HCT116 (cell line): Measurements from ENCODE around the gene CTNNA2. TPM values are rescaled to one million over a fixed set of nuclear protein-coding genes. Genes with fewer than 3 reads are reported as not detected.

Experiments
- ATAC-seq: fragments of 200-7000 bp; cut with Tn5 transposase; 2 replicates; pipeline ENCODE4 v1.9.1; 2020; ENCODE audit warnings: mild to moderate bottlenecking, moderate library complexity
- BruUV-seq: library from RNA; stranded (reverse); fragments of 400-500 nt; replicated peaks from 2 replicates; lab custom pipeline; 2021; lab: Mats Ljungman, UMichigan
- CTCF ChIA-PET: fragments of 300-600 bp; sonication (Branson Sonifier 250); formaldehyde crosslinking; loops from one replicate; lab custom pipeline; 2021; ENCODE audit warnings: antibody characterized with exemption; lab: Charles Lee
- POLR2A ChIA-PET: fragments of 300-600, 350-600 bp; sonication (Branson Sonifier 250); formaldehyde crosslinking; loops from one replicate; lab custom pipeline; 2021; ENCODE audit warnings: antibody characterized with exemption; lab: Charles Lee
- RAD21 ChIA-PET, 2 experiments: fragments of 300-600 bp; sonication (Branson Sonifier 250); formaldehyde crosslinking; loops; one replicate each; lab custom pipeline; 2023; ENCODE audit warnings: low total read pairs in 2 of 2; ENCODE audit not compliant: uncharacterized antibody in 2 of 2, unreplicated experiment in 2 of 2, low non-redundant PET in 1 of 2; lab: Charles Lee
- DNase-seq: peaks from one replicate; pipeline ENCODE4 v3.0.0-alpha.2; 2010; ENCODE audit warnings: low read depth, low spot score
- H2AFZ ChIP-seq: fragments of 200-600 bp; shearing (Covaris generic), sonication (generic); 2 replicates; pipeline ENCODE4 v1.6.1; 2017; ENCODE audit warnings: low read depth, mixed run types, mixed read lengths, antibody characterized with exemption, low read length; ENCODE audit not compliant: poor library complexity, severe bottlenecking
- H3K27ac ChIP-seq: 2 replicates; pipeline ENCODE4 v1.5.1; 2012; ENCODE audit warnings: low read depth, low read length
- H3K27me3 ChIP-seq: fragments of 200-600 bp; sonication (generic); 2 replicates; pipeline ENCODE4 v1.6.1; 2016; ENCODE audit warnings: mixed run types, low read length, mixed read lengths; ENCODE audit not compliant: insufficient read depth
- H3K36me3 ChIP-seq, 2 experiments: fragments of 200-500 bp in 1 of 2; fragments of 200-600 bp in 1 of 2; sonication (Bioruptor generic) in 1 of 2; sonication (generic) in 1 of 2; 2 replicates each; pipeline versions ENCODE4 v1.5.1 to v1.6.1; 2014 to 2016; ENCODE audit warnings: low read length in 2 of 2, inconsistent platforms in 1 of 2, mixed read lengths in 1 of 2, mixed run types in 1 of 2; ENCODE audit not compliant: insufficient read depth in 2 of 2, control insufficient read depth in 1 of 2
- H3K4me1 ChIP-seq, 2 experiments: fragments of 200-600 bp in 1 of 2; sonication (generic) in 1 of 2; 2 replicates each; pipeline versions ENCODE4 v1.5.1 to v1.6.1; 2012 to 2017; ENCODE audit warnings: low read length in 2 of 2, inconsistent platforms in 1 of 2, mild to moderate bottlenecking in 1 of 2, mixed read lengths in 1 of 2, mixed run types in 1 of 2, moderate library complexity in 1 of 2; ENCODE audit not compliant: insufficient read depth in 2 of 2, control insufficient read depth in 1 of 2
- H3K4me2 ChIP-seq: fragments of 200-600 bp; sonication (generic); 2 replicates; pipeline ENCODE4 v1.6.1; 2017; ENCODE audit warnings: mixed run types, low read length, mixed read lengths
- H3K4me3 ChIP-seq, 2 experiments: fragments of 200-600 bp in 1 of 2; sonication (generic) in 1 of 2; replicated peaks in 1 of 2; 2 replicates each; pipeline ENCODE4 v1.5.1; 2011 to 2016; ENCODE audit warnings: low read length in 2 of 2, control low read depth in 1 of 2, low read depth in 1 of 2, mild to moderate bottlenecking in 1 of 2, mixed read lengths in 1 of 2, mixed run types in 1 of 2
- H3K79me2 ChIP-seq: fragments of 200-600 bp; sonication (generic); 2 replicates; pipeline ENCODE4 v1.6.1; 2017; ENCODE audit warnings: mild to moderate bottlenecking, mixed run types, low read length, moderate library complexity, mixed read lengths; ENCODE audit not compliant: insufficient read depth
- H3K9ac ChIP-seq: fragments of 200-600 bp; sonication (generic); 2 replicates; pipeline ENCODE4 v1.6.1; 2016; ENCODE audit warnings: low read length, mixed read lengths
- H3K9me2 ChIP-seq: fragments of 200-600 bp; sonication (generic), shearing (Covaris generic); 2 replicates; pipeline ENCODE4 v1.6.1; 2017; ENCODE audit warnings: mixed run types, mild to moderate bottlenecking, moderate library complexity; ENCODE audit not compliant: insufficient read depth
- H3K9me3 ChIP-seq, 2 experiments: fragments of 200-500 bp in 1 of 2; fragments of 200-600 bp in 1 of 2; sonication (Bioruptor generic) in 1 of 2; sonication (generic) in 1 of 2; 2 replicates each; pipeline ENCODE4 v1.6.1; 2014 to 2017; ENCODE audit warnings: low read length in 2 of 2, mixed read lengths in 2 of 2, inconsistent platforms in 1 of 2, low read depth in 1 of 2, mild to moderate bottlenecking in 1 of 2, mixed run types in 1 of 2, moderate library complexity in 1 of 2; ENCODE audit not compliant: control insufficient read depth in 1 of 2, insufficient read depth in 1 of 2
- H4K20me1 ChIP-seq: fragments of 200-600 bp; sonication (generic), shearing (Covaris generic); 2 replicates; pipeline ENCODE4 v1.6.1; 2017; ENCODE audit warnings: mixed run types, mild to moderate bottlenecking, moderate library complexity; ENCODE audit not compliant: insufficient read depth
- ATF3 ChIP-seq: IDR thresholded peaks from 2 replicates; pipeline ENCODE4 v1.6.1; 2012
- CEBPB ChIP-seq: IDR thresholded peaks from 2 replicates; pipeline ENCODE4 v1.6.1; 2012; ENCODE audit warnings: low read depth
- EGR1 ChIP-seq: IDR thresholded peaks from 2 replicates; pipeline ENCODE4 v1.6.1; 2012; ENCODE audit warnings: low read depth
- FOSL1 ChIP-seq: IDR thresholded peaks from 2 replicates; pipeline ENCODE4 v1.6.1; 2012; ENCODE audit warnings: low read depth
- JUND ChIP-seq: IDR thresholded peaks from 2 replicates; pipeline ENCODE4 v1.6.1; 2012
- POLR2AphosphoS5 ChIP-seq: IDR thresholded peaks from 2 replicates; pipeline ENCODE4 v1.6.1; 2011; ENCODE audit warnings: mild to moderate bottlenecking, low read depth, low read length, moderate library complexity
- RAD21 ChIP-seq: IDR thresholded peaks from 2 replicates; pipeline ENCODE4 v1.6.1; 2012; ENCODE audit warnings: low read depth, mild to moderate bottlenecking
- SP1 ChIP-seq: IDR thresholded peaks from 2 replicates; pipeline ENCODE4 v1.6.1; 2012; ENCODE audit warnings: low read depth
- YY1 ChIP-seq: IDR thresholded peaks from 2 replicates; pipeline ENCODE4 v1.6.1; 2011; ENCODE audit warnings: low read length, low read depth, moderate library complexity, mild to moderate bottlenecking; ENCODE audit not compliant: insufficient replicate concordance; ENCODE audit errors: extremely low read depth
- ZFX ChIP-seq: fragments of 450-650 bp; IDR thresholded peaks from 2 replicates; pipeline ENCODE4 v1.6.1; 2017
- intact Hi-C: fragments of 100-400 bp; cut with micrococcal nuclease; formaldehyde crosslinking; loops from 2 replicates; pipeline ENCODE4 v1.10.0; 2022
- total RNA-seq: library from RNA; stranded (reverse); gene quantifications from one replicate; pipeline ENCODE4 v1.2.1, GENCODE V29; 2021; ENCODE audit not compliant: unreplicated experiment
- TF ChIP-seq, protein P1 (sequence below): IDR thresholded peaks from 2 replicates; pipeline ENCODE4 v1.6.1; 2012

CTNNA2 gene
- total RNA-seq, 1 experiment from 2014 or later: not detected

DNA sequence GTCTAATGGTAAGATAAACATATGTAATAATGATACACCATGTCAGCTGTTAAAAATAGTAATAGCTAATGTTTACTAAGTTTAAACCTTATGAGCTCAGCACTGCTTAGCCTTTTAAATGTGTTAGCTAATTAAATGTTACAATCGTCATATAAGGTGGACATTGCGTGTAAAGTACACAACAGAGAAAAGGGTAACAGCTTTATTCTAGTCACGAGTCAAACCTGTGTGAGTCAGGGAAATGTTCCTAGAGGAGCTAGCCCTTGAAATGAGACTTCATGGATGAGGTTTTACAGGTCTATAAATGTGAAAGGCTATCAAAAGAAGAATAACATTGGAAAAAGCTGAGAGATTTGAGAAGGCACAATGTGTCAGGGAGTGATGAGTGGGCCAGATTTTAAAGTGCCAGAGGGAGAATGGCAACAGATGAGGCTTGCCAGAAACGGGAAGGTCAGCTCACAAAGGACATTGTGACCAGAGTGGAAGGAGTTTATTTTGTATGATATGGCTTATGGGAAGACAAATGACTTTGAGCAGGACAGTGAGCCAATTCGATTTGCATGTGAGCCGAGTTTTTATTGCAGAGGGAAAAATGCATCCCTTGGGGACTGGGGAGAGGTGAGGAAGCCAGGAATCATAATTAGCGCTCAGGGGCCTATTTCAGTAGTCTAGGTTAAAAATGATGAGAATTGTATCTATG is 276.3 kb downstream of the CTNNA2 start:
- Histone ChIP-seq H3K79me2 (no peaks in the 10 kb centered on the region), H3K27ac (no peak overlapping the region), H3K4me3 (no peak overlapping the region), H3K36me3 (no peaks in the 10 kb centered on the region), H4K20me1 (no peaks in the 10 kb centered on the region), H2AFZ (no peak overlapping the region), H3K9ac (no peak overlapping the region), H3K9me2 (no peaks in the 10 kb centered on the region), H3K4me2 (no peak overlapping the region), H3K9me3 (peaks cover 0 to 26% of the 10 kb centered on the region in 2 experiments; a peak in 2 of 4 replicates), H3K27me3 (no peaks in the 10 kb centered on the region), H3K4me1 (no peaks in the 10 kb centered on the region)
- ATAC-seq: no peak
- intact Hi-C loops: no loop called here
- no peak for DNase-seq
- no TSS peak for BruUV-seq
- RAD21 ChIA-PET: no interaction called here
- TF ChIP-seq ATF3: no peak
- TF ChIP-seq EGR1: no peak
- no peak for TF ChIP-seq RAD21
- no peak for TF ChIP-seq POLR2AphosphoS5
- no peak for TF ChIP-seq SP1
- CTCF ChIA-PET: no interaction called here
- POLR2A ChIA-PET: no interaction called here

DNA sequence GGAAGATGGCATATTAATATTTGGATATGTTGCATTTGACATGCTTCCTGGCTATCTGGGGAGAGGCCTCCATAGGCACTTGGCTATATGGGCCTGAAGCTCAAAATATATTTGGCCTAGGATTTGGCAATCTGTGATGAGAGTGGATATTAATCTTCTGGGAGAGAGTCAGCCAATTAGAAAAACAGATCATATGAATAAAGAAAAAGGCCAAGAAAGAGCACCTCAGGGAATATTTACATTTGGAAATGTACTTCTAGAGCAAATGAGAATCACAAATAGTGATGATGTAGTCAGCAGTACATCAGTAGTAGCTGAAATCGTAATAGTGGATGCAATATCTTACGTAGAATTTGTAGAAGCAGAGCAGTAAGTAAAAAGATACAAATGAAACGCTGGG is 277.0 kb downstream of the CTNNA2 start:
- ATAC-seq (no peak), DNase-seq (no peak)
- RAD21 ChIA-PET: no interaction called here
- intact Hi-C loops: no loop called here
- BruUV-seq: no TSS peak
- TF ChIP-seq RAD21 (no peak), JUND (no peak), CEBPB (no peak), FOSL1 (no peak), YY1 (no peak), ZFX (no peak)
- TF ChIP-seq, protein P1, sequence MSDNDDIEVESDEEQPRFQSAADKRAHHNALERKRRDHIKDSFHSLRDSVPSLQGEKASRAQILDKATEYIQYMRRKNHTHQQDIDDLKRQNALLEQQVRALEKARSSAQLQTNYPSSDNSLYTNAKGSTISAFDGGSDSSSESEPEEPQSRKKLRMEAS: no peak
- POLR2A ChIA-PET: no interaction called here
- no peaks in the 10 kb centered on the region for H3K79me2 ChIP-seq
- no peak overlapping the region for H3K4me2 ChIP-seq
- no peaks in the 10 kb centered on the region for H4K20me1 ChIP-seq
- H3K9ac ChIP-seq: no peak overlapping the region
- no peaks in the 10 kb centered on the region for H3K36me3 ChIP-seq
- no peaks in the 10 kb centered on the region for H3K9me2 ChIP-seq
- no peak overlapping the region for H3K27ac ChIP-seq
- H3K27me3 ChIP-seq: no peaks in the 10 kb centered on the region
- no peak overlapping the region for H2AFZ ChIP-seq
- CTCF ChIA-PET: no interaction called here
- H3K9me3 ChIP-seq: peaks cover 0 to 29% of the 10 kb centered on the region in 2 experiments; a peak in 2 of 4 replicates
- no peaks in the 10 kb centered on the region for H3K4me1 ChIP-seq
- H3K4me3 ChIP-seq: no peak overlapping the region
